Tibial artery (tissue), 4 donors: ENCODE results near the gene MB.
"Not testable (repeated sequence)": the region's sequence is repeated elsewhere in the genome, so short reads cannot be mapped to it uniquely, and the experiment has no call there.

Source experiments
- DNase-seq, 2 donors: peaks; one replicate each; pipeline ENCODE4 v3.0.0-alpha.2; 2019
- H3K27ac ChIP-seq, 2 donors: fragments of 200-600 bp; sonication (generic) in 1 of 2; 1 replicate in 1 of 2; 2 replicates in 1 of 2; pipeline ENCODE4 v1.5.1; 2018 to 2019; ENCODE audit warnings: mild to moderate bottlenecking in 1 of 2
- H3K27me3 ChIP-seq, 2 donors: fragments of 200-600 bp; sonication (generic) in 1 of 2; one replicate each; pipeline versions ENCODE4 v1.5.1 to v1.6.0; 2016 to 2019
- H3K36me3 ChIP-seq, 3 donors: fragments of 200-600 bp; sonication (generic) in 2 of 3; one replicate each; pipeline ENCODE4 v1.5.1; 2016 to 2019; ENCODE audit warnings: mild to moderate bottlenecking in 2 of 3
- H3K4me1 ChIP-seq, 4 donors: fragments of 200-600 bp; sonication (generic) in 2 of 4; 1 replicate in 3 of 4; 2 replicates in 1 of 4; pipeline ENCODE4 v1.5.1; 2016 to 2019
- H3K4me3 ChIP-seq, 2 donors: fragments of 200-600 bp; sonication (generic) in 1 of 2; 1 replicate in 1 of 2; 2 replicates in 1 of 2; pipeline ENCODE4 v1.5.1; 2018 to 2019; ENCODE audit warnings: mild to moderate bottlenecking in 2 of 2
- H3K9me3 ChIP-seq, 3 donors: fragments of 200-600 bp; sonication (generic) in 1 of 3; one replicate each; pipeline ENCODE4 v1.5.1; 2016 to 2019
- CTCF ChIP-seq, 2 experiments: fragments of 200-600 bp in 1 of 2; fragments of 450-650 bp in 1 of 2; IDR thresholded peaks; one replicate each; pipeline ENCODE4 v1.5.1; 2017 to 2019; ENCODE audit warnings: antibody characterized with exemption in 2 of 2, mild to moderate bottlenecking in 1 of 2, moderate library complexity in 1 of 2
- intact Hi-C: fragments of 100-400 bp; cut with DNase I; formaldehyde crosslinking; loops from one replicate; pipeline ENCODE4 v1.15.0; 2023; ENCODE audit warnings: low total_unique reads

The MB gene

GRCh38 chr22:35627267-35628041 lies 10.3 kb upstream of the MB start:
- DNase-seq: peak; percentile 87 to 91
- H3K27ac ChIP-seq: peak overlapping the region; percentile 82 to 88
- intact Hi-C loops: loop anchor here (5.0 kb wide), 3 partner anchors 110 to 495 kb away; no protein-coding TSS in a partner anchor

GRCh38 chr22:35625763-35626432 lies 8.8 kb upstream of the MB start:
- DNase-seq: no peak
- H3K27ac ChIP-seq: no peak overlapping the region
- H3K4me1 ChIP-seq: peaks cover 0 to 53% (median 38%) of the 10 kb centered on the region in 4 donors
- intact Hi-C loops: loop anchor here (5.0 kb wide), 3 partner anchors 111 to 496 kb away; no protein-coding TSS in a partner anchor
- H3K9me3 ChIP-seq: no peaks in the 10 kb centered on the region
- H3K36me3 ChIP-seq: no peaks in the 10 kb centered on the region
- no peak overlapping the region for H3K4me3 ChIP-seq
- TF ChIP-seq CTCF (IDR thresholded peaks at IDR 0.05): no peak
- H3K27me3 ChIP-seq: no peaks in the 10 kb centered on the region

More at GRCh38 chr22:35627267-35628041, 10.3 kb upstream of the MB start:
- Histone ChIP-seq H3K27me3 (no peaks in the 10 kb centered on the region), H3K9me3 (no peaks in the 10 kb centered on the region), H3K4me1 (peaks cover 0 to 38% (median 25%) of the 10 kb centered on the region in 4 donors), H3K4me3 (peak overlapping the region; percentile 56 to 73), H3K36me3 (no peaks in the 10 kb centered on the region)
- TF ChIP-seq CTCF (IDR thresholded peaks at IDR 0.05): peak; percentile 42 to 60

- intact Hi-C loops: loop anchor here (5.0 kb wide), 1 partner anchor 192 kb away; no protein-coding TSS in a partner anchor
- Histone ChIP-seq H3K4me3 (no peak overlapping the region), H3K36me3 (no peaks in the 10 kb centered on the region), H3K9me3 (no peaks in the 10 kb centered on the region), H3K27ac (no peak overlapping the region), H3K27me3 (no peaks in the 10 kb centered on the region), H3K4me1 (peaks cover 0 to 43% (median 28%) of the 10 kb centered on the region in 4 donors)
- no peak for TF ChIP-seq CTCF (IDR thresholded peaks at IDR 0.05)
- DNase-seq: no peak
Measured at GRCh38 chr22:35624547-35624946, 7.4 kb upstream of the MB start.

DNA sequence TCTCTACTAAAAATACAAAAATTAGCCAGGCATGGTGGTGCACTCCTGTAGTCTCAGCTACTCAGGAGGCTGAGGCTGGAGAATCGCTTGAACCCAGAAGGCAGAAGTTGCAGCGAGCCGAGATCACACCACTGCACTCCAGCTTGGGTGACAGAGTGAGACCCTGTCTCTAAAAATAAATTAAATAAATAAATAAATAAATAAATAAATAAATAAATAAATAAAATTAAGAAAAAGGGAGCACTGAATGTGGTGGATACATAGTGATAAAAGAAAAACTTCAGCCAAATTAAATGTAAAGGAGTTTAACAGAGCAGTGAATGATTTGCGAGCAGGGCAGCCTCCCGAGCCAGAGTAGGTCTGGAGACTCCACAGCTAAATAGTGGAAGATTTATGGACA lies 6.8 kb upstream of the MB start:
- intact Hi-C loops: loop anchor here (5.0 kb wide), 1 partner anchor 192 kb away; no protein-coding TSS in a partner anchor

GRCh38 chr22:35622191-35622913 lies 5.2 kb upstream of the MB start:
- Histone ChIP-seq H3K36me3 (no peaks in the 10 kb centered on the region), H3K27me3 (no peaks in the 10 kb centered on the region), H3K4me3 (no peak overlapping the region), H3K27ac (peak overlapping the region in 1 of 2 donors; percentile 9), H3K4me1 (peaks cover 0 to 31% (median 24%) of the 10 kb centered on the region in 4 donors), H3K9me3 (no peaks in the 10 kb centered on the region)
- intact Hi-C loops: loop anchor here (5.0 kb wide), 1 partner anchor 190 kb away; no protein-coding TSS in a partner anchor
- no peak for DNase-seq
- no peak for TF ChIP-seq CTCF (IDR thresholded peaks at IDR 0.05)

More for the DNA sequence above, 6.8 kb upstream of the MB start:
- not testable (repeated sequence) for H3K36me3 ChIP-seq, H3K27ac ChIP-seq, H3K4me3 ChIP-seq, H3K27me3 ChIP-seq, H3K9me3 ChIP-seq, DNase-seq
- H3K4me1 ChIP-seq: peaks cover 0 to 36% (median 24%) of the 10 kb centered on the region in 4 donors
